NCI-H2107 treated with DMSO at 0.1 percent for 48 hours (cell line): Measurements from ENCODE around the gene RERE.

Experiments used
- DNase-seq: peaks from one replicate; lab custom pipeline; 2025; ENCODE audit not compliant: unreplicated experiment; lab: John Stamatoyannopoulos, UW

The RERE gene

GRCh38 chr1:8554956-8555534, 262.4 kb downstream of the RERE start:
- no peak for DNase-seq

- DNase-seq = no peak
Observed at GRCh38 chr1:8552820-8553397, 264.5 kb downstream of the RERE start.

- DNase-seq = no peak
Observed at GRCh38 chr1:8551613-8552489, 265.6 kb downstream of the RERE start.

GRCh38 chr1:8551057-8551456, 266.4 kb downstream of the RERE start:
- DNase-seq = no peak

- DNase-seq = no peak
Observed at GRCh38 chr1:8547791-8548190, 269.6 kb downstream of the RERE start.

- DNase-seq = no peak
Observed at GRCh38 chr1:8545078-8545477, 272.4 kb downstream of the RERE start.

- no peak for DNase-seq
Observed at GRCh38 chr1:8544644-8545043, 272.8 kb downstream of the RERE start.

GRCh38 chr1:8543965-8544364, 273.5 kb downstream of the RERE start:
- DNase-seq = no peak

- DNase-seq = no peak
Observed at GRCh38 chr1:8541961-8542521, 275.4 kb downstream of the RERE start.

GRCh38 chr1:8540971-8541370, 276.5 kb downstream of the RERE start:
- no peak for DNase-seq

- DNase-seq = no peak
Observed at GRCh38 chr1:8540261-8540941, 277.0 kb downstream of the RERE start.

GRCh38 chr1:8539683-8540082, 277.8 kb downstream of the RERE start:
- DNase-seq = no peak

- no peak for DNase-seq
Observed at GRCh38 chr1:8538502-8538901, 278.9 kb downstream of the RERE start.

GRCh38 chr1:8537991-8538390, 279.4 kb downstream of the RERE start:
- no peak for DNase-seq

- no peak for DNase-seq
Observed at GRCh38 chr1:8536515-8536914, 280.9 kb downstream of the RERE start.

- DNase-seq = no peak
Observed at GRCh38 chr1:8533907-8534306, 283.5 kb downstream of the RERE start.

GRCh38 chr1:8533124-8533523, 284.3 kb downstream of the RERE start:
- DNase-seq = no peak

- no peak for DNase-seq
Observed at GRCh38 chr1:8529901-8530300, 287.5 kb downstream of the RERE start.

GRCh38 chr1:8527941-8528340, 289.5 kb downstream of the RERE start:
- DNase-seq = no peak

- DNase-seq = peak; percentile 46
Observed at GRCh38 chr1:8525558-8526275, 291.7 kb downstream of the RERE start.

- no peak for DNase-seq
Observed at GRCh38 chr1:8525216-8525557, 292.3 kb downstream of the RERE start.
